Endothelial cell of umbilical vein (primary cell): ENCODE results near the gene ZBTB8A. TPM values are rescaled to one million over a fixed set of nuclear protein-coding genes. Genes with fewer than 3 reads are reported as not detected.

Experiments
- BruUV-seq: library from RNA; stranded (reverse); fragments of 400-500 nt; replicated peaks from 2 replicates; lab custom pipeline; 2021; lab: Mats Ljungman, UMichigan
- CTCF ChIA-PET: fragments of 300-600, 350-600 bp; sonication (Branson Sonifier 250); formaldehyde crosslinking; loops from one replicate; lab custom pipeline; 2021; ENCODE audit warnings: antibody characterized with exemption, inconsistent platforms; lab: Charles Lee
- POLR2A ChIA-PET: fragments of 300-600, 350-600 bp; sonication (Branson Sonifier 250); formaldehyde crosslinking; loops from one replicate; lab custom pipeline; 2021; ENCODE audit warnings: antibody characterized with exemption, inconsistent platforms; lab: Charles Lee
- DNase-seq: peaks from one replicate; pipeline ENCODE4 v3.0.0-alpha.2; 2011; ENCODE audit warnings: low read depth, low spot score
- FAIRE-seq: peaks from 2 replicates; lab custom pipeline; 2011; peaks lifted over from hg19 to GRCh38; lab: Jason Lieb, UNC
- H2AFZ ChIP-seq: 2 replicates; pipeline ENCODE4 v1.6.0; 2012; ENCODE audit warnings: low read depth, low read length, control low read depth, inconsistent platforms
- H3K27ac ChIP-seq: 2 replicates; pipeline ENCODE4 v1.5.1; 2011; ENCODE audit warnings: low read depth, mild to moderate bottlenecking, control low read depth, low read length, moderate library complexity; ENCODE audit not compliant: insufficient read depth
- H3K27me3 ChIP-seq, 2 experiments: 2 replicates each; pipeline versions ENCODE4 v1.6.0 to v1.6.1; 2011; ENCODE audit warnings: low read length in 2 of 2, mixed read lengths in 1 of 2; ENCODE audit not compliant: control insufficient read depth in 2 of 2, insufficient read depth in 2 of 2
- H3K36me3 ChIP-seq, 2 experiments: 2 replicates in 1 of 2; 3 replicates in 1 of 2; pipeline ENCODE4 v1.5.1; 2011; ENCODE audit warnings: low read length in 2 of 2, mild to moderate bottlenecking in 1 of 2, moderate library complexity in 1 of 2; ENCODE audit not compliant: control insufficient read depth in 2 of 2, insufficient read depth in 2 of 2; ENCODE audit errors: extremely low read depth in 1 of 2
- H3K4me1 ChIP-seq: 3 replicates; pipeline ENCODE4 v1.5.1; 2011; ENCODE audit warnings: mild to moderate bottlenecking, low read length; ENCODE audit not compliant: control insufficient read depth, insufficient read depth; ENCODE audit errors: extremely low read depth
- H3K4me2 ChIP-seq: 2 replicates; pipeline ENCODE4 v1.6.1; 2011; ENCODE audit warnings: low read length, control low read depth, mixed read lengths; ENCODE audit not compliant: insufficient read depth
- H3K4me3 ChIP-seq, 3 experiments: fragments of 200-600 bp in 1 of 3; sonication (generic), shearing (Covaris generic) in 1 of 3; replicated peaks in 1 of 3; 2 replicates each; pipeline ENCODE4 v1.5.1; 2011 to 2016; ENCODE audit warnings: control low read depth in 3 of 3, low read length in 3 of 3, mild to moderate bottlenecking in 2 of 3, inconsistent platforms in 1 of 3, low read depth in 1 of 3, moderate library complexity in 1 of 3; ENCODE audit not compliant: insufficient read depth in 1 of 3
- H3K79me2 ChIP-seq: 2 replicates; pipeline ENCODE4 v1.6.0; 2012; ENCODE audit warnings: low read length, inconsistent platforms; ENCODE audit not compliant: control insufficient read depth, insufficient read depth
- H3K9ac ChIP-seq: replicated peaks from 2 replicates; pipeline ENCODE3; 2011; ENCODE audit warnings: low read length, control low read depth; ENCODE audit not compliant: insufficient read depth; ENCODE audit errors: extremely low read depth
- H3K9me1 ChIP-seq: replicated peaks from 3 replicates; pipeline ENCODE4 v1.6.0; 2011; ENCODE audit warnings: mild to moderate bottlenecking, low read length; ENCODE audit not compliant: control insufficient read depth, insufficient read depth; ENCODE audit errors: extremely low read depth
- H3K9me3 ChIP-seq: replicated peaks from 2 replicates; pipeline ENCODE4 v1.5.1; 2012; ENCODE audit warnings: low read length, inconsistent platforms; ENCODE audit not compliant: control insufficient read depth, insufficient read depth
- H4K20me1 ChIP-seq: replicated peaks from 2 replicates; pipeline ENCODE3; 2011; ENCODE audit warnings: mild to moderate bottlenecking, low read length; ENCODE audit not compliant: control insufficient read depth, insufficient read depth; ENCODE audit errors: extremely low read depth
- EZH2 ChIP-seq: IDR thresholded peaks from 2 replicates; pipeline ENCODE4 v1.6.1; 2012; ENCODE audit warnings: borderline replicate concordance, low read depth, mild to moderate bottlenecking, moderate library complexity, low read length, inconsistent platforms; ENCODE audit not compliant: severe bottlenecking
- FOS ChIP-seq: IDR thresholded peaks from 2 replicates; pipeline ENCODE4 v1.6.1; 2011; ENCODE audit warnings: mild to moderate bottlenecking, low read length, moderate library complexity, borderline replicate concordance; ENCODE audit not compliant: insufficient read depth
- GATA2 ChIP-seq: IDR thresholded peaks from 2 replicates; pipeline ENCODE4 v1.7.0; 2011; ENCODE audit warnings: low read depth, mild to moderate bottlenecking, moderate library complexity, mixed read lengths, low read length; ENCODE audit not compliant: insufficient read length, insufficient read depth
- JUN ChIP-seq: IDR thresholded peaks from 2 replicates; pipeline ENCODE4 v1.6.1; 2011; ENCODE audit warnings: borderline replicate concordance, low read depth; ENCODE audit not compliant: insufficient read length, insufficient read depth
- MYC ChIP-seq: IDR thresholded peaks from one replicate; pipeline ENCODE4 v1.6.1; 2011; ENCODE audit warnings: mild to moderate bottlenecking, low read depth, low read length
- POLR2A ChIP-seq: IDR thresholded peaks from 2 replicates; pipeline ENCODE4 v1.6.1; 2012; ENCODE audit warnings: low read depth, mild to moderate bottlenecking, control low read depth, low read length
- POLR2AphosphoS5 ChIP-seq: IDR thresholded peaks from 2 replicates; pipeline ENCODE4 v1.6.1; 2012; ENCODE audit warnings: low read depth, mild to moderate bottlenecking, control low read depth, low read length, moderate library complexity; ENCODE audit not compliant: insufficient read depth
- dilution Hi-C: fragments of 300-500 bp; cut with MboI; formaldehyde crosslinking; loops from one replicate; pipeline ENCODE4 v1.15.0; 2019; ENCODE audit warnings: low sequenced_read_pairs; ENCODE audit not compliant: extremely low pct_ligation_motif_present
- intact Hi-C: fragments of 100-400 bp; cut with micrococcal nuclease; formaldehyde crosslinking; loops from one replicate; pipeline ENCODE4 v1.10.0; 2022
- polyA plus RNA-seq, 4 experiments: library from polyadenylated mRNA; depleted of rRNA in 3 of 4; stranded (reverse) in 3 of 4; unstranded in 1 of 4; fragments of >200 nt; gene quantifications; 2 replicates each; pipeline versions ENCODE4 v1.2.1 to v1.2.3, GENCODE V29; 2011 to 2012; ENCODE audit warnings: missing spikeins in 1 of 4
- total RNA-seq: library from RNA; stranded (reverse); gene quantifications from 2 replicates; pipeline ENCODE4 v1.2.3, GENCODE V29; 2021
- TF ChIP-seq, protein P1 (sequence below), 2 donors: IDR thresholded peaks; 1 replicate in 1 of 2; 2 replicates in 1 of 2; pipeline ENCODE4 v1.5.1; 2011; ENCODE audit warnings: low read length in 2 of 2, mild to moderate bottlenecking in 2 of 2, moderate library complexity in 2 of 2, control low read depth in 1 of 2, inconsistent platforms in 1 of 2, low read depth in 1 of 2; ENCODE audit not compliant: insufficient read depth in 1 of 2; ENCODE audit errors: extremely low read depth in 1 of 2
- TF ChIP-seq, protein P2 (sequence below): IDR thresholded peaks from 2 replicates; pipeline ENCODE4 v1.6.1; 2011; ENCODE audit not compliant: insufficient read depth, insufficient read length

The ZBTB8A gene
- total and polyA plus RNA-seq, 2 donors (not counting 3 experiments of a cell fraction or from before 2014, with no cell fraction given): 3.1 to 9.6 TPM

- Histone ChIP-seq H3K4me1 (no peaks in the 10 kb centered on the region), H3K27me3 (no peaks in the 10 kb centered on the region), H3K79me2 (no peaks in the 10 kb centered on the region), H3K4me2 (no peak overlapping the region), H2AFZ (no peak overlapping the region), H3K9me3 (no peaks in the 10 kb centered on the region), H3K9ac (no peak overlapping the region), H3K27ac (no peak overlapping the region), H3K9me1 (no peaks in the 10 kb centered on the region), H3K36me3 (no peaks in the 10 kb centered on the region), H4K20me1 (no peaks in the 10 kb centered on the region), H3K4me3 (no peak overlapping the region)
- POLR2A ChIA-PET: interaction anchor here (0.6 kb wide), 1 partner anchor 158 kb away, joined by 4 read pairs; no protein-coding TSS in a partner anchor
- FAIRE-seq: no peak
- intact Hi-C loops: no loop called here
- BruUV-seq: no TSS peak
- dilution Hi-C loops: no loop called here
- DNase-seq: no peak
- CTCF ChIA-PET: interaction anchor here (0.8 to 4.8 kb wide), 11 partner anchors 9 to 354 kb away, joined by 3 to 66 read pairs (median 7); partner anchors contain the start of gene ZBTB8A
- TF ChIP-seq GATA2 (no peak), JUN (no peak), EZH2 (no peak)
These were observed 20.3 kb upstream of the ZBTB8A start for GRCh38 chr1:32518976-32519375.

- Histone ChIP-seq H3K4me3 (no peak overlapping the region), H4K20me1 (no peaks in the 10 kb centered on the region), H3K4me1 (no peaks in the 10 kb centered on the region), H3K9me1 (no peaks in the 10 kb centered on the region), H3K27me3 (peaks cover 0 to 2% of the 10 kb centered on the region in 2 experiments), H3K36me3 (no peaks in the 10 kb centered on the region), H3K79me2 (no peaks in the 10 kb centered on the region), H3K27ac (no peak overlapping the region), H2AFZ (peak overlapping the region; percentile 52), H3K9me3 (no peaks in the 10 kb centered on the region), H3K9ac (no peak overlapping the region), H3K4me2 (no peak overlapping the region)
- CTCF ChIA-PET: interaction anchor here (0.6 to 4.8 kb wide), 45 partner anchors 9 to 559 kb away, joined by 3 to 66 read pairs (median 5); partner anchors contain the start of genes RBBP4 and ZBTB8A
- dilution Hi-C loops (no loop called here), intact Hi-C loops (no loop called here)
- POLR2A ChIA-PET: interaction anchor here (0.6 to 0.7 kb wide), 2 partner anchors 18 to 241 kb away, joined by 4 to 9 read pairs; partner anchors contain the start of gene ZBTB8A
- BruUV-seq: no TSS peak
- DNase-seq (no peak), FAIRE-seq (peak; percentile 63)
- TF ChIP-seq EZH2: no peak
- TF ChIP-seq, protein P1, sequence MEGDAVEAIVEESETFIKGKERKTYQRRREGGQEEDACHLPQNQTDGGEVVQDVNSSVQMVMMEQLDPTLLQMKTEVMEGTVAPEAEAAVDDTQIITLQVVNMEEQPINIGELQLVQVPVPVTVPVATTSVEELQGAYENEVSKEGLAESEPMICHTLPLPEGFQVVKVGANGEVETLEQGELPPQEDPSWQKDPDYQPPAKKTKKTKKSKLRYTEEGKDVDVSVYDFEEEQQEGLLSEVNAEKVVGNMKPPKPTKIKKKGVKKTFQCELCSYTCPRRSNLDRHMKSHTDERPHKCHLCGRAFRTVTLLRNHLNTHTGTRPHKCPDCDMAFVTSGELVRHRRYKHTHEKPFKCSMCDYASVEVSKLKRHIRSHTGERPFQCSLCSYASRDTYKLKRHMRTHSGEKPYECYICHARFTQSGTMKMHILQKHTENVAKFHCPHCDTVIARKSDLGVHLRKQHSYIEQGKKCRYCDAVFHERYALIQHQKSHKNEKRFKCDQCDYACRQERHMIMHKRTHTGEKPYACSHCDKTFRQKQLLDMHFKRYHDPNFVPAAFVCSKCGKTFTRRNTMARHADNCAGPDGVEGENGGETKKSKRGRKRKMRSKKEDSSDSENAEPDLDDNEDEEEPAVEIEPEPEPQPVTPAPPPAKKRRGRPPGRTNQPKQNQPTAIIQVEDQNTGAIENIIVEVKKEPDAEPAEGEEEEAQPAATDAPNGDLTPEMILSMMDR (IDR thresholded peaks at IDR 0.05; ENCODE audit: extremely low read depth in 1 of 2, insufficient read depth in 1 of 2, low read depth in 1 of 2, low read length in 2 of 2): no peak
- TF ChIP-seq POLR2A: no peak
- TF ChIP-seq FOS: no peak
- no peak for TF ChIP-seq MYC
- TF ChIP-seq JUN: no peak
- TF ChIP-seq, protein P2, sequence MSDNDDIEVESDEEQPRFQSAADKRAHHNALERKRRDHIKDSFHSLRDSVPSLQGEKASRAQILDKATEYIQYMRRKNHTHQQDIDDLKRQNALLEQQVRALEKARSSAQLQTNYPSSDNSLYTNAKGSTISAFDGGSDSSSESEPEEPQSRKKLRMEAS: no peak
- TF ChIP-seq POLR2AphosphoS5: no peak
- no peak for TF ChIP-seq GATA2
These were observed 18.1 kb upstream of the ZBTB8A start for GRCh38 chr1:32521165-32521564.
